ENCODE results near the gene KIF3C.
"Not testable (repeated sequence)": the region's sequence is repeated elsewhere in the genome, so short reads cannot be mapped to it uniquely, and the experiment has no call there.

The KIF3C gene

DNA sequence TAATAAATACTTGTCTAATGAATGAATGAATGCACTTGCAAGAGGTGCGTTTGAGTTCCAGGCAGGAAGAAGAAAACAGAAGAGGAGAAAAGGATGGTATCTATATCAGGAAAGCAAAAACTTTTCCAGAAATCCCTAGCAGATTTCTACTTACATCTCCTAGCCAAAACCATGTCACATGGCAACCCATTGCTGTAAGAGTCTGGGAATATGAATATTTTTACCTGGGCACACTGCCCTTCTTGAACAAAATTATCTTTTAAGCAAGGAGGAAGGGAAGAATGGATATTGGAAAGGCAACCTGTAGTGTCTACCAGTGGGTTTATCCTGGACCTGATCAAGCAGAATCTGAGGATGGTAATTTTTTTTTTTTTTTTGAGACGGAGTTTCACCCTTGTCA lies 59.8 kb downstream of the KIF3C start:
- TF ChIP-seq MYC (IDR thresholded peaks at IDR 0.05; ENCODE audit: low read depth, low read length) (no peak), CTCF (IDR thresholded peaks at IDR 0.05; ENCODE audit: low read depth, low read length) (no peak)
- TF ChIP-seq, protein P1, sequence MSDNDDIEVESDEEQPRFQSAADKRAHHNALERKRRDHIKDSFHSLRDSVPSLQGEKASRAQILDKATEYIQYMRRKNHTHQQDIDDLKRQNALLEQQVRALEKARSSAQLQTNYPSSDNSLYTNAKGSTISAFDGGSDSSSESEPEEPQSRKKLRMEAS (IDR thresholded peaks at IDR 0.05; ENCODE audit: low read depth, low read length), result no peak
- DNase-seq (ENCODE audit: low read depth), result no peak

DNA sequence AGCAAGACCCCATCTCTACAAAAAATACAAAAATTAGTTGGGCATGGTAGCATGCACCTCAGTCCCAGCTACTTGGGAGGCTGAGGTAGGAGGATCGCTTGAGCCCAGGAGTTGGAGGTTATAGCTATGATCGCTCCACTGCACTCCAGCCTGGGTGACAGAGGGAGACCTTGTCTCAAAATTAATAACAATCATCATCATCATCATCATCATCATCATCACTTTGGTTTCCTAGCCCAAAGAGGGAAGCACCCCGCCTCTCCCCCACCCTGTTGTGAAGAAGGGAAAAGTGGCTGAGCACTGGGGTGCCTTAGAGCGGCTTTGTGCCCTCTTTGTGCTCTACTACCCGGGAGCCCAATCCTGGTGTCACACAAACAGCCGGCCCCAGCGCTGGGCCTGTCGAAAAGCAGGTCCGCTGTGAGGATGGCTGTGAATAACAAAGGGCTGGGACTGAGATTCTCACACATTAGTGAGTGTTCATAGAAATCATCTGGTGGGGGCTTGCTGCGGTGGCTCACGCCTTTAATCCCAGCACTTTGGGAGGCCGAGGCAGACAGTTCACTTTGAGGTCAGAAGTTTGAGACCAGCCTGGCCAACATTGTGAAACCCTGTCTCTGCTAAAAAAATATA lies 61.4 kb downstream of the KIF3C start:
- H3K4me3 ChIP-seq (ENCODE audit: low read depth, low read length), result no peak overlapping the region
- no peak for DNase-seq (ENCODE audit: low read depth)
- TF ChIP-seq POLR2A (IDR thresholded peaks at IDR 0.05; ENCODE audit: extremely low read depth, insufficient read length) (no peak), MYC (IDR thresholded peaks at IDR 0.05; ENCODE audit: low read depth, low read length) (no peak), CTCF (IDR thresholded peaks at IDR 0.05; ENCODE audit: low read depth, low read length) (no peak)
- TF ChIP-seq, protein P1 (IDR thresholded peaks at IDR 0.05; ENCODE audit: low read depth, low read length), result no peak

More for the DNA sequence above, 59.8 kb downstream of the KIF3C start:
- no peak overlapping the region for H3K4me3 ChIP-seq (ENCODE audit: low read depth, low read length)

GRCh38 chr2:25920336-25920735 lies 62.0 kb downstream of the KIF3C start:
- TF ChIP-seq MYC (IDR thresholded peaks at IDR 0.05; ENCODE audit: low read depth, low read length), result no peak
- TF ChIP-seq, protein P1 (IDR thresholded peaks at IDR 0.05; ENCODE audit: low read depth, low read length), result no peak
- no peak for TF ChIP-seq POLR2A (IDR thresholded peaks at IDR 0.05; ENCODE audit: extremely low read depth, insufficient read length)
- no peak for TF ChIP-seq CTCF (IDR thresholded peaks at IDR 0.05; ENCODE audit: low read depth, low read length)
- no peak for DNase-seq (ENCODE audit: low read depth)
- H3K4me3 ChIP-seq (ENCODE audit: low read depth, low read length), result no peak overlapping the region

DNA sequence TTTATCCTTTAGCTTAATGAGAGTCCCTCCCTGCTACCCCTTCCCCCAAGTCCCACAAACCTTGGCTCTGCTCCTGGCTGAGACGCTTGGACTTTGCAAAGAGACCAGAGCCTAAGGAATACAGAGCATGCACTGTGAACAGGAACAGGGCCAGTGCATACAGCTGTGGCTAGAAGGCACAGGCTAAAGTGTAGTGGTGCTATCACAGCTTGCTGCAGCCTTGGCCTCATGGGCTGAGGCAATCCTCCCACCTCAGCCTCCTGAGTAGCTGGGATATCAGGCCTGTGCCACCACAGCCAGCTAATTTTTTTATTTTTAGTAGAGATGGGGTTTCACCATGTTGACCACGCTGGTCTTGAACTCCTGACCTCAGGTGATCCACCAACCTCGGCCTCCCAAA lies 64.5 kb downstream of the KIF3C start:
- DNase-seq (ENCODE audit: low read depth), result no peak
- TF ChIP-seq POLR2A (IDR thresholded peaks at IDR 0.05; ENCODE audit: extremely low read depth, insufficient read length) (no peak), MYC (IDR thresholded peaks at IDR 0.05; ENCODE audit: low read depth, low read length) (no peak), CTCF (IDR thresholded peaks at IDR 0.05; ENCODE audit: low read depth, low read length) (no peak)
- TF ChIP-seq, protein P1 (IDR thresholded peaks at IDR 0.05; ENCODE audit: low read depth, low read length), result no peak
- no peak overlapping the region for H3K4me3 ChIP-seq (ENCODE audit: low read depth, low read length)

DNA sequence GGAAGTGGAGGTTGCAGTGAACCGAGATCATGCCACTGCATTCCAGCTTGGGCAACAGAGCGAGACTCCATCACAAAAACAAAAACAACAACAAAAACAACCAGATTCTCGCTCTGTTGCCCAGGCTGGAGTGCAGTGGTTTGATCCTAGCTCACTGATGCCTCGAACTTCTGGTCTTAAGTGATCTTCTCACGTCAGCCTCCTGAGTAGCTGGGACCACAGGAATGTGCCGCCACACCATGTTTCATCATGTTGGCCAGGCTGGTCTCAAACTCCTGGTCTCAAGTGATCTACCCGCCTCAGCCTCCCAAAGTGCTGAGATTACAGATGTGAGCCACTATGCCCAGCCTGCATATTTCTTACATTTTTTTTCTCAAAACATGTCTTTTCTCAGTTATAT lies 64.9 kb downstream of the KIF3C start:
- not testable (repeated sequence) for H3K4me3 ChIP-seq (ENCODE audit: low read depth, low read length)
- peak; percentile 24 for DNase-seq (ENCODE audit: low read depth)

- peak overlapping the region; percentile 47 for H3K4me3 ChIP-seq (ENCODE audit: low read depth, low read length)
- peak; percentile 86 for DNase-seq (ENCODE audit: low read depth)
These were observed 66.1 kb downstream of the KIF3C start for GRCh38 chr2:25915944-25916772.

GRCh38 chr2:25915411-25915810 lies 66.9 kb downstream of the KIF3C start:
- not testable (repeated sequence) for H3K4me3 ChIP-seq (ENCODE audit: low read depth, low read length); DNase-seq (ENCODE audit: low read depth)

- H3K4me3 ChIP-seq (ENCODE audit: low read depth, low read length); DNase-seq (ENCODE audit: low read depth): not testable (repeated sequence)
These were observed 68.7 kb downstream of the KIF3C start for GRCh38 chr2:25913696-25913973.
